HG02885 (cell line): ENCODE measurements around the gene MBNL2.

Source experiments
- ATAC-seq: cut with Tn5 transposase; IDR thresholded peaks from one replicate; pipeline ENCODE4 v1.9.1; 2021; ENCODE audit warnings: mild to moderate bottlenecking; ENCODE audit not compliant: unreplicated experiment, poor library complexity

The MBNL2 gene

GRCh38 chr13:97249093-97249795 lies 27.1 kb downstream of the MBNL2 start:
- no peak for ATAC-seq

GRCh38 chr13:97249796-97250495 lies 27.8 kb downstream of the MBNL2 start:
- ATAC-seq = no peak

- no peak for ATAC-seq
Observed at GRCh38 chr13:97250560-97250959, 28.4 kb downstream of the MBNL2 start.

- ATAC-seq = no peak
Observed at GRCh38 chr13:97252735-97253134, 30.6 kb downstream of the MBNL2 start.

GRCh38 chr13:97253581-97254293 lies 31.6 kb downstream of the MBNL2 start:
- ATAC-seq = no peak

- no peak for ATAC-seq
Observed at GRCh38 chr13:97254816-97255215, 32.7 kb downstream of the MBNL2 start.

GRCh38 chr13:97255515-97256021 lies 33.4 kb downstream of the MBNL2 start:
- no peak for ATAC-seq

- ATAC-seq = no peak
Observed at GRCh38 chr13:97256343-97256783, 34.2 kb downstream of the MBNL2 start.

- ATAC-seq = no peak
Observed at GRCh38 chr13:97257228-97257755, 35.2 kb downstream of the MBNL2 start.

- peak; percentile 79 for ATAC-seq
Observed at GRCh38 chr13:97257800-97258799, 36.0 kb downstream of the MBNL2 start.

GRCh38 chr13:97258801-97259200 lies 36.7 kb downstream of the MBNL2 start:
- ATAC-seq = no peak

- ATAC-seq = no peak
Observed at GRCh38 chr13:97259410-97259797, 37.3 kb downstream of the MBNL2 start.

- no peak for ATAC-seq
Observed at GRCh38 chr13:97259798-97260714, 37.9 kb downstream of the MBNL2 start.

- ATAC-seq = peak; percentile 68
Observed at GRCh38 chr13:97261254-97262005, 39.3 kb downstream of the MBNL2 start.

GRCh38 chr13:97262058-97262457 lies 39.9 kb downstream of the MBNL2 start:
- no peak for ATAC-seq

GRCh38 chr13:97263160-97263559 lies 41.0 kb downstream of the MBNL2 start:
- ATAC-seq = no peak

GRCh38 chr13:97264663-97265062 lies 42.5 kb downstream of the MBNL2 start:
- ATAC-seq = no peak

- no peak for ATAC-seq
Observed at GRCh38 chr13:97266332-97266731, 44.2 kb downstream of the MBNL2 start.
